ENCODE results near the gene SKIDA1.
"Not testable (repeated sequence)": the region's sequence is repeated elsewhere in the genome, so short reads cannot be mapped to it uniquely, and the experiment has no call there.

Gene SKIDA1

GRCh38 chr10:21525367-21526187, at the start of gene SKIDA1:
Gene SKIDA1 (minus strand): TSS chr10:21525682. CDS start chr10:21517822, 7,860 bp downstream.
- peak; percentile 30 to 67 for DNase-seq

- peak in 1 of 2 donors; percentile 12 for DNase-seq
Observed at GRCh38 chr10:21574514-21574913, 49.0 kb upstream of the SKIDA1 start.

GRCh38 chr10:21572578-21572977, 47.1 kb upstream of the SKIDA1 start:
- no peak for DNase-seq

- no peak for DNase-seq
Observed at GRCh38 chr10:21570761-21571521, 45.5 kb upstream of the SKIDA1 start.

GRCh38 chr10:21558984-21559383, 33.5 kb upstream of the SKIDA1 start:
- DNase-seq: not testable (repeated sequence)

- DNase-seq: no peak
Observed at GRCh38 chr10:21556527-21556926, 31.0 kb upstream of the SKIDA1 start.

- no peak for DNase-seq
Observed at GRCh38 chr10:21552638-21553037, 27.2 kb upstream of the SKIDA1 start.

GRCh38 chr10:21547246-21547645, 21.8 kb upstream of the SKIDA1 start:
- DNase-seq: no peak

GRCh38 chr10:21540701-21541100, 15.2 kb upstream of the SKIDA1 start:
- DNase-seq: not testable (repeated sequence)

- no peak for DNase-seq
Observed at GRCh38 chr10:21536874-21537273, 11.4 kb upstream of the SKIDA1 start.

- not testable (repeated sequence) for DNase-seq
Observed at GRCh38 chr10:21535976-21536375, 10.5 kb upstream of the SKIDA1 start.

GRCh38 chr10:21535494-21535965, 10.0 kb upstream of the SKIDA1 start:
- no peak for DNase-seq

GRCh38 chr10:21534604-21535493, 9.4 kb upstream of the SKIDA1 start:
- DNase-seq: peak; percentile 27 to 57

- no peak for DNase-seq
Observed at GRCh38 chr10:21534280-21534586, 8.8 kb upstream of the SKIDA1 start.

- peak; percentile 93 to 95 for DNase-seq
Observed at GRCh38 chr10:21533467-21534279, 8.2 kb upstream of the SKIDA1 start, which contains the start of gene MLLT10. Gene MLLT10 (plus strand): TSS chr10:21534232. CDS start chr10:21534645, 413 bp downstream.

GRCh38 chr10:21532694-21533466, 7.4 kb upstream of the SKIDA1 start:
- peak in 1 of 2 donors; percentile 5 for DNase-seq

- no peak for DNase-seq
Observed at GRCh38 chr10:21531164-21531563, 5.7 kb upstream of the SKIDA1 start.

GRCh38 chr10:21530641-21531040, 5.2 kb upstream of the SKIDA1 start:
- DNase-seq: no peak

- DNase-seq: no peak
Observed at GRCh38 chr10:21530168-21530567, 4.7 kb upstream of the SKIDA1 start.

GRCh38 chr10:21529032-21529910, 3.8 kb upstream of the SKIDA1 start:
- DNase-seq: no peak

Data from CD4-positive, alpha-beta T cell treated with Interferon alpha-2 for 1 hour (primary cell).